H1 (cell line): ENCODE data around the gene PML.
A peak's percentile ranks its signal among the peaks of the same experiment; 100 is the strongest.

ENCODE experiments used
- EGR1 ChIP-seq: IDR thresholded peaks from 2 replicates; pipeline ENCODE4 v1.6.1; 2011; ENCODE audit warnings: low read depth, low read length, borderline replicate concordance
- EZH2 ChIP-seq: fragments of 200-600 bp; sonication (generic); IDR thresholded peaks from 2 replicates; pipeline ENCODE4 v1.7.1; 2012; ENCODE audit warnings: low read depth, mild to moderate bottlenecking, moderate library complexity, low read length, inconsistent platforms; ENCODE audit not compliant: severe bottlenecking
- FOSL1 ChIP-seq: IDR thresholded peaks from 2 replicates; pipeline ENCODE4 v1.6.1; 2011; ENCODE audit warnings: mild to moderate bottlenecking, low read depth, low read length, moderate library complexity; ENCODE audit not compliant: insufficient read depth
- GTF2F1 ChIP-seq: IDR thresholded peaks from 2 replicates; pipeline ENCODE4 v1.6.1; 2012; ENCODE audit warnings: low read depth, low read length, improper control_type of control experiment, borderline replicate concordance
- JUND ChIP-seq: IDR thresholded peaks from 2 replicates; pipeline ENCODE4 v1.6.1; 2011; ENCODE audit warnings: mild to moderate bottlenecking, improper control_type of control experiment, low read length
- POLR2A ChIP-seq, 2 experiments: IDR thresholded peaks; 1 replicate in 1 of 2; 2 replicates in 1 of 2; pipeline ENCODE4 v1.6.1; 2011; ENCODE audit warnings: low read depth in 2 of 2, low read length in 2 of 2, mild to moderate bottlenecking in 2 of 2; ENCODE audit errors: control extremely low read depth in 1 of 2
- POLR2AphosphoS5 ChIP-seq: IDR thresholded peaks from 2 replicates; pipeline ENCODE4 v1.6.1; 2011; ENCODE audit warnings: low read depth, low read length
- SP2 ChIP-seq: IDR thresholded peaks from 2 replicates; pipeline ENCODE4 v1.6.1; 2012; ENCODE audit warnings: mild to moderate bottlenecking, low read length, inconsistent platforms
- ZNF274 ChIP-seq: IDR thresholded peaks from 2 replicates; pipeline ENCODE4 v1.7.0; 2012; ENCODE audit warnings: low read length, borderline replicate concordance; ENCODE audit errors: extremely low read depth
- TF ChIP-seq, protein P1 (sequence below), 3 experiments: IDR thresholded peaks; 1 replicate in 2 of 3; 2 replicates in 1 of 3; pipeline versions ENCODE4 v1.5.1 to v1.6.1; 2011; ENCODE audit warnings: low read length in 3 of 3, mild to moderate bottlenecking in 3 of 3, inconsistent platforms in 2 of 3, low read depth in 1 of 3, moderate library complexity in 1 of 3; ENCODE audit not compliant: insufficient read depth in 1 of 3; ENCODE audit errors: control extremely low read depth in 1 of 3
- TF ChIP-seq, protein P2 (sequence below): IDR thresholded peaks from 2 replicates; pipeline ENCODE4 v1.6.1; 2012; ENCODE audit warnings: inconsistent platforms

- TF ChIP-seq FOSL1 (no peak), POLR2A (IDR thresholded peaks at IDR 0.05; ENCODE audit: control extremely low read depth in 1 of 2, low read depth in 2 of 2, low read length in 2 of 2) (no peak), POLR2AphosphoS5 (no peak), JUND (no peak), ZNF274 (no peak), GTF2F1 (no peak), EZH2 (no peak), SP2 (no peak), EGR1 (no peak)
- TF ChIP-seq, protein P1, sequence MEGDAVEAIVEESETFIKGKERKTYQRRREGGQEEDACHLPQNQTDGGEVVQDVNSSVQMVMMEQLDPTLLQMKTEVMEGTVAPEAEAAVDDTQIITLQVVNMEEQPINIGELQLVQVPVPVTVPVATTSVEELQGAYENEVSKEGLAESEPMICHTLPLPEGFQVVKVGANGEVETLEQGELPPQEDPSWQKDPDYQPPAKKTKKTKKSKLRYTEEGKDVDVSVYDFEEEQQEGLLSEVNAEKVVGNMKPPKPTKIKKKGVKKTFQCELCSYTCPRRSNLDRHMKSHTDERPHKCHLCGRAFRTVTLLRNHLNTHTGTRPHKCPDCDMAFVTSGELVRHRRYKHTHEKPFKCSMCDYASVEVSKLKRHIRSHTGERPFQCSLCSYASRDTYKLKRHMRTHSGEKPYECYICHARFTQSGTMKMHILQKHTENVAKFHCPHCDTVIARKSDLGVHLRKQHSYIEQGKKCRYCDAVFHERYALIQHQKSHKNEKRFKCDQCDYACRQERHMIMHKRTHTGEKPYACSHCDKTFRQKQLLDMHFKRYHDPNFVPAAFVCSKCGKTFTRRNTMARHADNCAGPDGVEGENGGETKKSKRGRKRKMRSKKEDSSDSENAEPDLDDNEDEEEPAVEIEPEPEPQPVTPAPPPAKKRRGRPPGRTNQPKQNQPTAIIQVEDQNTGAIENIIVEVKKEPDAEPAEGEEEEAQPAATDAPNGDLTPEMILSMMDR (IDR thresholded peaks at IDR 0.05; ENCODE audit: control extremely low read depth in 1 of 3, insufficient read depth in 1 of 3, low read depth in 1 of 3, low read length in 3 of 3): peak; percentile 82 to 94 (median 91)
- TF ChIP-seq, protein P2, sequence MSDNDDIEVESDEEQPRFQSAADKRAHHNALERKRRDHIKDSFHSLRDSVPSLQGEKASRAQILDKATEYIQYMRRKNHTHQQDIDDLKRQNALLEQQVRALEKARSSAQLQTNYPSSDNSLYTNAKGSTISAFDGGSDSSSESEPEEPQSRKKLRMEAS: no peak
Measured at GRCh38 chr15:73972984-73973682, 21.4 kb upstream of the PML start.
